Glomerular visceral epithelial cell (primary cell): Measurements from ENCODE around the gene ZKSCAN2.

ENCODE experiments used
- DNase-seq: peaks from one replicate; pipeline ENCODE4 v3.0.0-alpha.2; 2016; ENCODE audit errors: extremely low spot score

Gene ZKSCAN2

GRCh38 chr16:25224731-25225319 lies 32.8 kb downstream of the ZKSCAN2 start:
- no peak for DNase-seq

- DNase-seq, result no peak
Measured at GRCh38 chr16:25223964-25224363, 33.7 kb downstream of the ZKSCAN2 start.

- no peak for DNase-seq
Measured at GRCh38 chr16:25222959-25223358, 34.7 kb downstream of the ZKSCAN2 start.

GRCh38 chr16:25219070-25219737 lies 38.4 kb downstream of the ZKSCAN2 start:
- no peak for DNase-seq

- no peak for DNase-seq
Measured at GRCh38 chr16:25217921-25218320, 39.7 kb downstream of the ZKSCAN2 start.

- DNase-seq, result no peak
Measured at GRCh38 chr16:25217112-25217511, 40.5 kb downstream of the ZKSCAN2 start.

GRCh38 chr16:25213709-25214397 lies 43.8 kb downstream of the ZKSCAN2 start:
- DNase-seq, result no peak

- DNase-seq, result no peak
Measured at GRCh38 chr16:25212636-25213035, 45.0 kb downstream of the ZKSCAN2 start.

- peak; percentile 62 for DNase-seq
Measured at GRCh38 chr16:25210758-25211157, 46.9 kb downstream of the ZKSCAN2 start.

- no peak for DNase-seq
Measured at GRCh38 chr16:25199457-25199856, 58.2 kb downstream of the ZKSCAN2 start.

GRCh38 chr16:25198021-25198420 lies 59.6 kb downstream of the ZKSCAN2 start:
- DNase-seq, result no peak

- DNase-seq, result no peak
Measured at GRCh38 chr16:25194273-25194878, 63.3 kb downstream of the ZKSCAN2 start.

- DNase-seq, result no peak
Measured at GRCh38 chr16:25192096-25192495, 65.5 kb downstream of the ZKSCAN2 start.

GRCh38 chr16:25189305-25189704 lies 68.3 kb downstream of the ZKSCAN2 start:
- no peak for DNase-seq

- DNase-seq, result no peak
Measured at GRCh38 chr16:25187491-25187795, 70.2 kb downstream of the ZKSCAN2 start.
